Measurements from ENCODE around the gene RASGEF1C. TPM values are rescaled to one million over a fixed set of nuclear protein-coding genes. Genes with fewer than 3 reads are reported as not detected.

The RASGEF1C gene
- total RNA-seq, 4 donors from 2014 or later = 1.2 to 3.1 (median 2.5) TPM

DNA sequence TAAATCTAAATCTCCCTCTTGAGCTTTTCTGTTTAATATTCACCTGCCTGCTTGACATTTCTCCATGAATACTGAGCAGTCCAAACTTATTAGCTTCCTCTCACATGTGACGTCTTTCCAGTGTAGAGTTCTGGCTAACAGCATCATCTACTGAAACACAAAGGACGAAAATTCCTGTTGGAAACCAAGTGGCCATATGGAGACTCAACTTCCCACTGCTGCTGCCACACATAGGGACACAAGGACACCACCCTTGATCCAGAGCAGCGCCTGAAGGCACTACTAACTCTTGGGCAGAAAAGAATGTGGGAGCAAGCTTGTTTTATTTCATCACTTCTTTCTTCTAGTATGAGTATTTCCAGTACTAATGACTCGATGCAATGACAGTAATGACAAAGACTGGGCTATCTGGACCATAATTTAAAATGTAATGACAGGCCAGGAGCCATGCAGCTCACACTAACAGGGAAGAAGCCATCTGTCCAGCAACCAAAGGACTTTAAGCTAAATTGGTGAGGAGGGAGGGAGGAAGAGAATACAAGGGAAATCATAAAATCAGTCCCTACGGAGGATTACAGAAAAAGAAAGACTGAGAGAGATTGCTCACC is 156.7 kb downstream of the RASGEF1C start:
- no peak overlapping the region for H3K27ac ChIP-seq (replicated peaks in 1 of 4)
- 90% methylated on average over 5 of the region's 5 CpGs for WGBS
- H3K4me1 ChIP-seq = peaks cover 35 to 76% (median 51%) of the 10 kb centered on the region in 4 donors
- no peak for TF ChIP-seq POLR2A (IDR thresholded peaks at IDR 0.05; ENCODE audit: low read depth)
- intact Hi-C loops (cut with DNase I) = no loop called here
- no peaks in the 10 kb centered on the region for H3K9me3 ChIP-seq
- H3K36me3 ChIP-seq = no peaks in the 10 kb centered on the region
- DNase-seq (ENCODE audit: extremely low spot score) = no peak
- H3K27me3 ChIP-seq = no peaks in the 10 kb centered on the region
- no peak overlapping the region for H3K4me3 ChIP-seq

Other genes starting within 250 kb of the RASGEF1C start
- gene RNF130, start 137.5 kb downstream of the RASGEF1C start, total RNA-seq = 100 to 1,000 TPM in 3 of 4 donors, 10 to 100 TPM in 1; 98.4 to 136 (median 108) TPM
- 10 to 100 TPM; 36.4 to 42.3 (median 37.8) TPM for gene MAPK9, start 82.9 kb upstream of the RASGEF1C start, total RNA-seq
- gene GFPT2, start 144.1 kb upstream of the RASGEF1C start, total RNA-seq = 100 to 1,000 TPM in 1 of 4 donors, 10 to 100 TPM in 3; 30.1 to 114 (median 33.6) TPM